Prostate gland (tissue), 2 donors: ENCODE measurements around the gene RNGTT. TPM values are rescaled to one million over a fixed set of nuclear protein-coding genes. Genes with fewer than 3 reads are reported as not detected.
"Not testable (repeated sequence)": the region's sequence is repeated elsewhere in the genome, so short reads cannot be mapped to it uniquely, and the experiment has no call there.

Experiments
- DNase-seq: peaks from one replicate; pipeline ENCODE4 v3.0.0-alpha.2; 2019; ENCODE audit warnings: low spot score
- H3K27ac ChIP-seq, 2 donors: fragments of 200-600 bp; sonication (generic); 2 replicates each; pipeline ENCODE4 v1.5.1; 2017 to 2019
- H3K27me3 ChIP-seq: fragments of 200-600 bp; sonication (generic); replicated peaks from 2 replicates; pipeline ENCODE4 v1.5.1; 2019; ENCODE audit not compliant: insufficient read depth
- H3K36me3 ChIP-seq, 2 donors: fragments of 200-600 bp; sonication (generic); 1 replicate in 1 of 2; 2 replicates in 1 of 2; pipeline versions ENCODE4 v1.5.1 to v1.8.1; 2017 to 2019
- H3K4me1 ChIP-seq: fragments of 200-600 bp; sonication (generic); replicated peaks from 2 replicates; pipeline ENCODE4 v1.5.1; 2019
- H3K4me3 ChIP-seq, 2 donors: fragments of 200-600 bp; sonication (generic); 2 replicates each; pipeline ENCODE4 v1.5.1; 2017 to 2019
- H3K9me3 ChIP-seq: fragments of 200-600 bp; sonication (generic); 2 replicates; pipeline ENCODE4 v1.5.1; 2017
- CTCF ChIP-seq, 4 experiments: fragments of 200-600 bp in 2 of 4; fragments of 450-650 bp in 2 of 4; sonication (generic) in 2 of 4; IDR thresholded peaks; 1 replicate in 3 of 4; 2 replicates in 1 of 4; pipeline ENCODE4 v1.5.1; 2016 to 2019; ENCODE audit warnings: antibody characterized with exemption in 4 of 4, mild to moderate bottlenecking in 2 of 4, moderate library complexity in 2 of 4
- POLR2A ChIP-seq: fragments of 450-650 bp; IDR thresholded peaks from one replicate; pipeline ENCODE4 v1.6.1; 2016; ENCODE audit warnings: antibody characterized with exemption, mild to moderate bottlenecking
- POLR2AphosphoS5 ChIP-seq: sonication (generic); formaldehyde crosslinking; IDR thresholded peaks from one replicate; pipeline ENCODE4 v1.6.1; 2017; ENCODE audit warnings: antibody characterized with exemption
- WGBS: methylation state at CpG from one replicate; pipeline ENCODE4 v1.1.5; 2018; 5-methylcytosine and 5-hydroxymethylcytosine counted together
- intact Hi-C: fragments of 100-400 bp; cut with DNase I; formaldehyde crosslinking; loops from one replicate; pipeline ENCODE4 v1.14.2; 2022
- total RNA-seq, 2 donors: library from RNA; depleted of rRNA; stranded (reverse); fragments of >200 nt; gene quantifications; one replicate each; pipeline ENCODE4 v1.1.0, GENCODE V29; 2016

RNGTT gene
- total RNA-seq, 2 donors from 2014 or later, result 10.1 to 23.6 TPM

- no peak overlapping the region for H3K27ac ChIP-seq
- no peak overlapping the region for H3K4me3 ChIP-seq
- no peaks in the 10 kb centered on the region for H3K27me3 ChIP-seq
- no peaks in the 10 kb centered on the region for H3K36me3 ChIP-seq
- 88% methylated on average over 4 of the region's 4 CpGs for WGBS
- TF ChIP-seq POLR2AphosphoS5, result no peak
- TF ChIP-seq POLR2A, result no peak
- no peak for TF ChIP-seq CTCF (IDR thresholded peaks at IDR 0.05)
- H3K9me3 ChIP-seq, result no peaks in the 10 kb centered on the region
- DNase-seq, result no peak
- no peaks in the 10 kb centered on the region for H3K4me1 ChIP-seq
- intact Hi-C loops, result no loop called here
Measured at GRCh38 chr6:88730611-88731011, 232.8 kb downstream of the RNGTT start.

- no peaks in the 10 kb centered on the region for H3K9me3 ChIP-seq
- no peaks in the 10 kb centered on the region for H3K36me3 ChIP-seq
- H3K4me3 ChIP-seq, result no peak overlapping the region
- DNase-seq, result no peak
- no peaks in the 10 kb centered on the region for H3K27me3 ChIP-seq
- TF ChIP-seq POLR2AphosphoS5 (no peak), POLR2A (no peak), CTCF (IDR thresholded peaks at IDR 0.05) (no peak)
- H3K4me1 ChIP-seq, result no peaks in the 10 kb centered on the region
- WGBS, result 82% methylated on average over 10 of the region's 10 CpGs
- intact Hi-C loops, result no loop called here
- no peak overlapping the region for H3K27ac ChIP-seq
Measured at GRCh38 chr6:88728756-88729155, 234.7 kb downstream of the RNGTT start.

DNA sequence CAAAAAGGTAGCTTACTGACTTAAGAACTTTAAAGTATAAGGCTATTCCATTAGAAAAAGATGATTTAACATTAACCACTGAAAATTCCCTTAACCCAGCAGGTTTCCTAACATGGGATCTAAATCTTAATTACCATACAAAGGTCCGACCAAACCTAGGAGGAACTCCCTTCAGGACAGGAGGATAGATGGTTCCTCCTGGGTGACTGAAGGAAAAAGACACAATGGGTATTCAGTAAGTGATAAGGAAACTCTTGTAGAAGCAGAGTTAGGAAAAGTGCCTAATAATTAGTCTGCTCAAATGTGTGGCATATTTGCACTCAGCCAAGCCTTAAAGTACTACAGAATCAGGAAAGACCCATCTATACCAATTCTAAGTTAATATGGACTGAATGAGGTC, 237.0 kb downstream of the RNGTT start:
- H3K4me1 ChIP-seq, H3K27me3 ChIP-seq, H3K4me3 ChIP-seq, H3K27ac ChIP-seq, H3K36me3 ChIP-seq, H3K9me3 ChIP-seq, intact Hi-C loops, DNase-seq: not testable (repeated sequence)
- 100% methylated on average over 1 of the region's 1 CpG for WGBS

- DNase-seq, result no peak
- no peak for TF ChIP-seq CTCF (IDR thresholded peaks at IDR 0.05)
- no peak for TF ChIP-seq POLR2A
- H3K9me3 ChIP-seq, result no peaks in the 10 kb centered on the region
- H3K27me3 ChIP-seq, result no peaks in the 10 kb centered on the region
- intact Hi-C loops, result no loop called here
- H3K4me1 ChIP-seq, result no peaks in the 10 kb centered on the region
- H3K36me3 ChIP-seq, result no peaks in the 10 kb centered on the region
- 81% methylated on average over 13 of the region's 13 CpGs for WGBS
- H3K27ac ChIP-seq, result no peak overlapping the region
- H3K4me3 ChIP-seq, result no peak overlapping the region
Measured at GRCh38 chr6:88725111-88725975, 238.1 kb downstream of the RNGTT start.

DNA sequence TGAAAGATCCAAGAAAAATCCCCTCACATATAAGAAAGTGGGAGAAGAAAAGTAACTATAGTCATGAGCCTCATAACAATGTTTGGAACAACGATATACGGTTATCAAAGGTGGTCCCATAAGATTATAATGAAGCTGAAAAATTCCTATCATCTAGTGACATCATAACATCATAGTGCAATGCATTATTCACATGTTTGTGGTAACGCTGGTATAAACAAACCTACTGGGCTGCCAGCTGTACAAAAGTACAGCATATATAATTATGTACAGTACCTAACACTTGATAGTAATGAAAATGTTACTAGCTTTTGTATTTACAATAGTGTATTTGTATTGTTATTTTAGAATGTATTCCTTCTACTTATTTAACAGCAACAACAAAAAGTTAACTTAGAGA, 240.7 kb downstream of the RNGTT start:
- 95% methylated on average over 3 of the region's 3 CpGs for whole genome bisulfite sequencing
- Histone ChIP-seq H3K4me3 (no peak overlapping the region), H3K27me3 (no peaks in the 10 kb centered on the region), H3K9me3 (no peaks in the 10 kb centered on the region), H3K4me1 (no peaks in the 10 kb centered on the region), H3K27ac (no peak overlapping the region), H3K36me3 (no peaks in the 10 kb centered on the region)
- intact Hi-C loops, result no loop called here
- no peak for TF ChIP-seq CTCF (IDR thresholded peaks at IDR 0.05)
- TF ChIP-seq POLR2AphosphoS5, result no peak
- TF ChIP-seq POLR2A, result no peak
- no peak for DNase-seq

- H3K27me3 ChIP-seq, H3K4me1 ChIP-seq, H3K36me3 ChIP-seq, H3K4me3 ChIP-seq, DNase-seq, H3K27ac ChIP-seq, intact Hi-C loops, H3K9me3 ChIP-seq: not testable (repeated sequence)
- WGBS, result no CpG with 5 or more reads among the region's 1 CpG
Measured at GRCh38 chr6:88716399-88716798, 247.0 kb downstream of the RNGTT start.
